Endothelial cell of umbilical vein (primary cell): Measurements from ENCODE around the gene EEF1G. TPM values are rescaled to one million over a fixed set of nuclear protein-coding genes. Genes with fewer than 3 reads are reported as not detected.

ENCODE experiments used
- Bru-seq: library from RNA; stranded (reverse); fragments of 400-500 nt; gene quantifications from one replicate; lab custom pipeline; 2021; lab: Mats Ljungman, UMichigan
- BruChase-seq, 2 experiments: library from RNA; stranded (reverse); fragments of 400-500 nt; gene quantifications; one replicate each; lab custom pipeline; 2021; lab: Mats Ljungman, UMichigan
- BruUV-seq: library from RNA; stranded (reverse); fragments of 400-500 nt; replicated peaks from 2 replicates; lab custom pipeline; 2021; lab: Mats Ljungman, UMichigan
- CTCF ChIA-PET: fragments of 300-600, 350-600 bp; sonication (Branson Sonifier 250); formaldehyde crosslinking; loops from one replicate; lab custom pipeline; 2021; ENCODE audit warnings: antibody characterized with exemption, inconsistent platforms; lab: Charles Lee
- POLR2A ChIA-PET: fragments of 300-600, 350-600 bp; sonication (Branson Sonifier 250); formaldehyde crosslinking; loops from one replicate; lab custom pipeline; 2021; ENCODE audit warnings: antibody characterized with exemption, inconsistent platforms; lab: Charles Lee
- DNase-seq: peaks from one replicate; pipeline ENCODE4 v3.0.0-alpha.2; 2011; ENCODE audit warnings: low read depth, low spot score
- FAIRE-seq: peaks from 2 replicates; lab custom pipeline; 2011; peaks lifted over from hg19 to GRCh38; lab: Jason Lieb, UNC
- H2AFZ ChIP-seq: 2 replicates; pipeline ENCODE4 v1.6.0; 2012; ENCODE audit warnings: low read depth, low read length, control low read depth, inconsistent platforms
- H3K27ac ChIP-seq: 2 replicates; pipeline ENCODE4 v1.5.1; 2011; ENCODE audit warnings: low read depth, mild to moderate bottlenecking, control low read depth, low read length, moderate library complexity; ENCODE audit not compliant: insufficient read depth
- H3K27me3 ChIP-seq, 2 experiments: 2 replicates each; pipeline versions ENCODE4 v1.6.0 to v1.6.1; 2011; ENCODE audit warnings: low read length in 2 of 2, mixed read lengths in 1 of 2; ENCODE audit not compliant: control insufficient read depth in 2 of 2, insufficient read depth in 2 of 2
- H3K36me3 ChIP-seq, 2 experiments: 2 replicates in 1 of 2; 3 replicates in 1 of 2; pipeline ENCODE4 v1.5.1; 2011; ENCODE audit warnings: low read length in 2 of 2, mild to moderate bottlenecking in 1 of 2, moderate library complexity in 1 of 2; ENCODE audit not compliant: control insufficient read depth in 2 of 2, insufficient read depth in 2 of 2; ENCODE audit errors: extremely low read depth in 1 of 2
- H3K4me1 ChIP-seq: 3 replicates; pipeline ENCODE4 v1.5.1; 2011; ENCODE audit warnings: mild to moderate bottlenecking, low read length; ENCODE audit not compliant: control insufficient read depth, insufficient read depth; ENCODE audit errors: extremely low read depth
- H3K4me2 ChIP-seq: 2 replicates; pipeline ENCODE4 v1.6.1; 2011; ENCODE audit warnings: low read length, control low read depth, mixed read lengths; ENCODE audit not compliant: insufficient read depth
- H3K4me3 ChIP-seq, 3 experiments: fragments of 200-600 bp in 1 of 3; sonication (generic), shearing (Covaris generic) in 1 of 3; replicated peaks in 1 of 3; 2 replicates each; pipeline ENCODE4 v1.5.1; 2011 to 2016; ENCODE audit warnings: control low read depth in 3 of 3, low read length in 3 of 3, mild to moderate bottlenecking in 2 of 3, inconsistent platforms in 1 of 3, low read depth in 1 of 3, moderate library complexity in 1 of 3; ENCODE audit not compliant: insufficient read depth in 1 of 3
- H3K79me2 ChIP-seq: 2 replicates; pipeline ENCODE4 v1.6.0; 2012; ENCODE audit warnings: low read length, inconsistent platforms; ENCODE audit not compliant: control insufficient read depth, insufficient read depth
- H3K9ac ChIP-seq: replicated peaks from 2 replicates; pipeline ENCODE3; 2011; ENCODE audit warnings: low read length, control low read depth; ENCODE audit not compliant: insufficient read depth; ENCODE audit errors: extremely low read depth
- H3K9me1 ChIP-seq: replicated peaks from 3 replicates; pipeline ENCODE4 v1.6.0; 2011; ENCODE audit warnings: mild to moderate bottlenecking, low read length; ENCODE audit not compliant: control insufficient read depth, insufficient read depth; ENCODE audit errors: extremely low read depth
- H3K9me3 ChIP-seq: replicated peaks from 2 replicates; pipeline ENCODE4 v1.5.1; 2012; ENCODE audit warnings: low read length, inconsistent platforms; ENCODE audit not compliant: control insufficient read depth, insufficient read depth
- H4K20me1 ChIP-seq: replicated peaks from 2 replicates; pipeline ENCODE3; 2011; ENCODE audit warnings: mild to moderate bottlenecking, low read length; ENCODE audit not compliant: control insufficient read depth, insufficient read depth; ENCODE audit errors: extremely low read depth
- EZH2 ChIP-seq: IDR thresholded peaks from 2 replicates; pipeline ENCODE4 v1.6.1; 2012; ENCODE audit warnings: borderline replicate concordance, low read depth, mild to moderate bottlenecking, moderate library complexity, low read length, inconsistent platforms; ENCODE audit not compliant: severe bottlenecking
- FOS ChIP-seq: IDR thresholded peaks from 2 replicates; pipeline ENCODE4 v1.6.1; 2011; ENCODE audit warnings: mild to moderate bottlenecking, low read length, moderate library complexity, borderline replicate concordance; ENCODE audit not compliant: insufficient read depth
- GATA2 ChIP-seq: IDR thresholded peaks from 2 replicates; pipeline ENCODE4 v1.7.0; 2011; ENCODE audit warnings: low read depth, mild to moderate bottlenecking, moderate library complexity, mixed read lengths, low read length; ENCODE audit not compliant: insufficient read length, insufficient read depth
- JUN ChIP-seq: IDR thresholded peaks from 2 replicates; pipeline ENCODE4 v1.6.1; 2011; ENCODE audit warnings: borderline replicate concordance, low read depth; ENCODE audit not compliant: insufficient read length, insufficient read depth
- MYC ChIP-seq: IDR thresholded peaks from one replicate; pipeline ENCODE4 v1.6.1; 2011; ENCODE audit warnings: mild to moderate bottlenecking, low read depth, low read length
- POLR2A ChIP-seq: IDR thresholded peaks from 2 replicates; pipeline ENCODE4 v1.6.1; 2012; ENCODE audit warnings: low read depth, mild to moderate bottlenecking, control low read depth, low read length
- POLR2AphosphoS5 ChIP-seq: IDR thresholded peaks from 2 replicates; pipeline ENCODE4 v1.6.1; 2012; ENCODE audit warnings: low read depth, mild to moderate bottlenecking, control low read depth, low read length, moderate library complexity; ENCODE audit not compliant: insufficient read depth
- dilution Hi-C: fragments of 300-500 bp; cut with MboI; formaldehyde crosslinking; loops from one replicate; pipeline ENCODE4 v1.15.0; 2019; ENCODE audit warnings: low sequenced_read_pairs; ENCODE audit not compliant: extremely low pct_ligation_motif_present
- intact Hi-C: fragments of 100-400 bp; cut with micrococcal nuclease; formaldehyde crosslinking; loops from one replicate; pipeline ENCODE4 v1.10.0; 2022
- long read RNA-seq: library from polyadenylated mRNA; stranded (forward); transcript quantifications from one replicate; pipeline ENCODE4 v2.0.0, GENCODE V29; 2021
- polyA minus RNA-seq, 3 experiments: library from RNA; depleted of rRNA, polyadenylated mRNA; stranded (reverse); fragments of >200 nt; gene quantifications; 1 replicate in 1 of 3; 2 replicates in 2 of 3; pipeline ENCODE4 v1.2.3, GENCODE V29; 2011
- polyA plus RNA-seq, 4 experiments: library from polyadenylated mRNA; depleted of rRNA in 3 of 4; stranded (reverse) in 3 of 4; unstranded in 1 of 4; fragments of >200 nt; gene quantifications; 2 replicates each; pipeline versions ENCODE4 v1.2.1 to v1.2.3, GENCODE V29; 2011 to 2012; ENCODE audit warnings: missing spikeins in 1 of 4
- total RNA-seq: library from RNA; stranded (reverse); gene quantifications from 2 replicates; pipeline ENCODE4 v1.2.3, GENCODE V29; 2021
- TF ChIP-seq, protein P1 (sequence below), 2 donors: IDR thresholded peaks; 1 replicate in 1 of 2; 2 replicates in 1 of 2; pipeline ENCODE4 v1.5.1; 2011; ENCODE audit warnings: low read length in 2 of 2, mild to moderate bottlenecking in 2 of 2, moderate library complexity in 2 of 2, control low read depth in 1 of 2, inconsistent platforms in 1 of 2, low read depth in 1 of 2; ENCODE audit not compliant: insufficient read depth in 1 of 2; ENCODE audit errors: extremely low read depth in 1 of 2
- TF ChIP-seq, protein P2 (sequence below): IDR thresholded peaks from 2 replicates; pipeline ENCODE4 v1.6.1; 2011; ENCODE audit not compliant: insufficient read depth, insufficient read length

EEF1G gene, protein sequence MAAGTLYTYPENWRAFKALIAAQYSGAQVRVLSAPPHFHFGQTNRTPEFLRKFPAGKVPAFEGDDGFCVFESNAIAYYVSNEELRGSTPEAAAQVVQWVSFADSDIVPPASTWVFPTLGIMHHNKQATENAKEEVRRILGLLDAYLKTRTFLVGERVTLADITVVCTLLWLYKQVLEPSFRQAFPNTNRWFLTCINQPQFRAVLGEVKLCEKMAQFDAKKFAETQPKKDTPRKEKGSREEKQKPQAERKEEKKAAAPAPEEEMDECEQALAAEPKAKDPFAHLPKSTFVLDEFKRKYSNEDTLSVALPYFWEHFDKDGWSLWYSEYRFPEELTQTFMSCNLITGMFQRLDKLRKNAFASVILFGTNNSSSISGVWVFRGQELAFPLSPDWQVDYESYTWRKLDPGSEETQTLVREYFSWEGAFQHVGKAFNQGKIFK
- total RNA-seq (1,341 and 1,345 TPM in 2 replicates), polyA plus RNA-seq (1,723 and 2,133 TPM in 2 replicates), polyA minus RNA-seq (1,683 and 1,722 TPM in 2 replicates), Bru-seq, nascent RNA (percentile 84 among the genes with signal in this experiment), BruChase-seq, experiment 1, labeled RNA remaining after a 6-hour chase (percentile 92 among the genes with signal in this experiment), BruChase-seq, experiment 2, labeled RNA remaining after a 2-hour chase (percentile 74 among the genes with signal in this experiment)
- polyA plus RNA-seq (2011; cell fraction: cytosol; rRNA removed): 2,150 and 2,252 TPM in 2 replicates
- polyA plus RNA-seq (2011; cell fraction: nucleus; rRNA removed): 635 and 665 TPM in 2 replicates
- polyA plus RNA-seq (2012): 1,499 and 2,213 TPM in 2 replicates
- 1,661 TPM for polyA minus RNA-seq (2011; cell fraction: cytosol; rRNA and poly(A)+ RNA removed)
- 130 and 133 TPM in 2 replicates for polyA minus RNA-seq (2011; cell fraction: nucleus; rRNA and poly(A)+ RNA removed)
- long read RNA-seq, transcript EEF1G-201 (10 exons, 1,523 nt): major isoform, 2,540 of 2,698 reads
- long read RNA-seq, transcript EEF1G-203 (9 exons, 2,496 nt): minor isoform, 43 of 2,698 reads
- long read RNA-seq, partial matches to known transcripts: 94 of 2,698 reads
- long read RNA-seq, other reads (novel, unspliced or antisense): 21 of 2,698 reads

DNA sequence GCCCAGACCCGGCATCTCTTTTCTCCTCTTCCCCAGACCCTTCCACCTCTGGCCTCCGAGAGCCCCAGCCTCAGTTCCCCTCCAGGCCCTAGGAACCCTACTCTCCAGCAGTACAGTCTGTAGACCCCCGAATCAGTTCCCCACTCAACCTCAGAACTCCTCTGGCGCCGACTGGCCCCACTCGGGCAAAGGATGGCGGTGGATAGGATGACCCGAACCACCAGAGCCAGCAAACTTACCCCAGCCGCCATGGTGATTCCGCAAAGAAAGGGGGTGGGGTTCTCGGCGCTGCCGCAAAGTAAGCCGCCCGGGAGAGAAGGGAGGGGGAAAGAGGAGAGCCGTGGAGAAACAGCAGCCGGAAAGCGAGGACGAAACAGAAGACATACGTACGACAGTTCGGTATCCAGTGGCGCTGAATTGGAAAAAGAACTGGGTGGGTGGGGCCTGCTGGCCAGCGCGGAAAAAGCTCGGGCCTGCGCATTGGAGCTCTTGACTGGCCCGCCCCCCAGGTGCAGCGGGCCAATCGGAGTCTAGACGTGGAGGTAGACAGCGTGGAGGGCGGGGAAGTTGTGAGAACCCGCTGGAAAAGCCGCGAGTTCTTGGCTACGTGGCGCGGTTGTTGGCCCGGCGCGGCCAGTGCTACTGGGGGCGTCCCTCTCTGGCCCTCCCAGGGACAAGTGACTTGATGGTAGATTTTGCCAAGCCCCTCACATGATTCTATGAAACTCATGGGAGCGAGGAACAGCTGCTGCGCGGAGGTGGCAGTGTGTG lies at the start of gene EEF1G:
TSS of gene EEF1G (minus strand) at position 300 of the 771 bp plus-strand sequence. CDS start at position 251, 49 bp downstream.
- CTCF ChIA-PET: interaction anchor here (0.6 to 2.8 kb wide), 19 partner anchors 11 to 370 kb away, joined by 3 to 18 read pairs (median 4); partner anchors contain the start of genes B3GAT3, EML3, MTA2 and ROM1
- peaks cover 21 to 23% of the 10 kb centered on the region in 2 experiments for H3K36me3 ChIP-seq
- intact Hi-C loops (loop anchor here (1.0 kb wide), 2 partner anchors 39 to 73 kb away; partner anchors contain the start of genes EML3 and GANAB), dilution Hi-C loops (no loop called here)
- peak within 1 kb of the TSS; percentile 95 for H3K9ac ChIP-seq
- peak within 1 kb of the TSS; percentile 92 for H3K4me2 ChIP-seq
- POLR2A ChIA-PET: interaction anchor here (0.6 to 5.7 kb wide), 18 partner anchors 9 to 268 kb away, joined by 3 to 75 read pairs (median 4); partner anchors contain the start of genes C11orf98, CSKMT, HNRNPUL2 and INTS5
- peak within 1 kb of the TSS; percentile 51 to 85 (median 70) for H3K4me3 ChIP-seq
- H3K9me3 ChIP-seq: no peaks in the 10 kb centered on the region
- H2AFZ ChIP-seq: peak within 1 kb of the TSS; percentile 4
- no TSS peak for BruUV-seq
- no peaks in the 10 kb centered on the region for H3K9me1 ChIP-seq
- TF ChIP-seq POLR2AphosphoS5: peak; percentile 94
- TF ChIP-seq, protein P1, sequence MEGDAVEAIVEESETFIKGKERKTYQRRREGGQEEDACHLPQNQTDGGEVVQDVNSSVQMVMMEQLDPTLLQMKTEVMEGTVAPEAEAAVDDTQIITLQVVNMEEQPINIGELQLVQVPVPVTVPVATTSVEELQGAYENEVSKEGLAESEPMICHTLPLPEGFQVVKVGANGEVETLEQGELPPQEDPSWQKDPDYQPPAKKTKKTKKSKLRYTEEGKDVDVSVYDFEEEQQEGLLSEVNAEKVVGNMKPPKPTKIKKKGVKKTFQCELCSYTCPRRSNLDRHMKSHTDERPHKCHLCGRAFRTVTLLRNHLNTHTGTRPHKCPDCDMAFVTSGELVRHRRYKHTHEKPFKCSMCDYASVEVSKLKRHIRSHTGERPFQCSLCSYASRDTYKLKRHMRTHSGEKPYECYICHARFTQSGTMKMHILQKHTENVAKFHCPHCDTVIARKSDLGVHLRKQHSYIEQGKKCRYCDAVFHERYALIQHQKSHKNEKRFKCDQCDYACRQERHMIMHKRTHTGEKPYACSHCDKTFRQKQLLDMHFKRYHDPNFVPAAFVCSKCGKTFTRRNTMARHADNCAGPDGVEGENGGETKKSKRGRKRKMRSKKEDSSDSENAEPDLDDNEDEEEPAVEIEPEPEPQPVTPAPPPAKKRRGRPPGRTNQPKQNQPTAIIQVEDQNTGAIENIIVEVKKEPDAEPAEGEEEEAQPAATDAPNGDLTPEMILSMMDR (IDR thresholded peaks at IDR 0.05; ENCODE audit: extremely low read depth in 1 of 2, insufficient read depth in 1 of 2, low read depth in 1 of 2, low read length in 2 of 2): no peak
- no peak for TF ChIP-seq MYC
- no peak for TF ChIP-seq FOS
- TF ChIP-seq GATA2: no peak
- TF ChIP-seq POLR2A: peak; percentile 96
- TF ChIP-seq EZH2: no peak
- TF ChIP-seq, protein P2, sequence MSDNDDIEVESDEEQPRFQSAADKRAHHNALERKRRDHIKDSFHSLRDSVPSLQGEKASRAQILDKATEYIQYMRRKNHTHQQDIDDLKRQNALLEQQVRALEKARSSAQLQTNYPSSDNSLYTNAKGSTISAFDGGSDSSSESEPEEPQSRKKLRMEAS: no peak
- TF ChIP-seq JUN: no peak
- H3K4me1 ChIP-seq: peaks cover 59% of the 10 kb centered on the region
- peak within 1 kb of the TSS; percentile 99 for H3K27ac ChIP-seq
- FAIRE-seq (peak; percentile 100), DNase-seq (peak; percentile 100)
- no peaks in the 10 kb centered on the region for H4K20me1 ChIP-seq
- peaks cover 67% of the 10 kb centered on the region for H3K79me2 ChIP-seq
- no peaks in the 10 kb centered on the region for H3K27me3 ChIP-seq
